Astrocyte (in vitro differentiated cells and primary cell): ENCODE measurements around the gene CYB561D1.

Source experiments
- EZH2 ChIP-seq: IDR thresholded peaks from 2 replicates; pipeline ENCODE4 v1.6.1; 2012; ENCODE audit warnings: mild to moderate bottlenecking, low read length, inconsistent platforms; ENCODE audit not compliant: insufficient read depth
- TF ChIP-seq, protein P1 (sequence below): IDR thresholded peaks from 2 replicates; pipeline ENCODE4 v1.5.1; 2011; ENCODE audit warnings: low read depth, mild to moderate bottlenecking, inconsistent platforms, low read length, moderate library complexity; ENCODE audit not compliant: insufficient read depth

DNA sequence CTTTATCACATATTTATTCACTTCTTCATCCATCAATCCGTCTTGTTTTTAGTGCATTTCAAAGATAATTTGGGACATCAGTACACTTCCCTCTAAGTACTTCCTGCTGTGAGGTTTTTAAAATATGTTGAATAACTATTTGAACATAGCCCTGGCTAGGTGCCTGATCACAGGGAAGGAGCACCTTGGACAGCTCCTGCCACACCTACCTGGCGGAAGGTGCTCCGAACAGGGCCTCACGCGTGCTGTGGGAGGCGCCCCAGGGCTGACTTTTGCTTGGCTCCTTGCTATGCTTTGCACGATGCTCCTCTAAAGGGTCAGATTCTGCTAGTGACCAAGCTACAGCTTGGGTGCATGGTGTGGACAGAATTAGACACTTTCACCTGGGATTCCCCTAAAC is 15.1 kb upstream of the CYB561D1 start:
- TF ChIP-seq, protein P1, sequence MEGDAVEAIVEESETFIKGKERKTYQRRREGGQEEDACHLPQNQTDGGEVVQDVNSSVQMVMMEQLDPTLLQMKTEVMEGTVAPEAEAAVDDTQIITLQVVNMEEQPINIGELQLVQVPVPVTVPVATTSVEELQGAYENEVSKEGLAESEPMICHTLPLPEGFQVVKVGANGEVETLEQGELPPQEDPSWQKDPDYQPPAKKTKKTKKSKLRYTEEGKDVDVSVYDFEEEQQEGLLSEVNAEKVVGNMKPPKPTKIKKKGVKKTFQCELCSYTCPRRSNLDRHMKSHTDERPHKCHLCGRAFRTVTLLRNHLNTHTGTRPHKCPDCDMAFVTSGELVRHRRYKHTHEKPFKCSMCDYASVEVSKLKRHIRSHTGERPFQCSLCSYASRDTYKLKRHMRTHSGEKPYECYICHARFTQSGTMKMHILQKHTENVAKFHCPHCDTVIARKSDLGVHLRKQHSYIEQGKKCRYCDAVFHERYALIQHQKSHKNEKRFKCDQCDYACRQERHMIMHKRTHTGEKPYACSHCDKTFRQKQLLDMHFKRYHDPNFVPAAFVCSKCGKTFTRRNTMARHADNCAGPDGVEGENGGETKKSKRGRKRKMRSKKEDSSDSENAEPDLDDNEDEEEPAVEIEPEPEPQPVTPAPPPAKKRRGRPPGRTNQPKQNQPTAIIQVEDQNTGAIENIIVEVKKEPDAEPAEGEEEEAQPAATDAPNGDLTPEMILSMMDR, result no peak
- TF ChIP-seq EZH2, result no peak
